ENCODE measurements around the gene WFDC9.
"Not testable (repeated sequence)": the region's sequence is repeated elsewhere in the genome, so short reads cannot be mapped to it uniquely, and the experiment has no call there.

Gene WFDC9

GRCh38 chr20:45589725-45590124 lies 41.4 kb downstream of the WFDC9 start:
- no peak for DNase-seq

GRCh38 chr20:45588800-45589199 lies 42.3 kb downstream of the WFDC9 start:
- no peak for DNase-seq

DNA sequence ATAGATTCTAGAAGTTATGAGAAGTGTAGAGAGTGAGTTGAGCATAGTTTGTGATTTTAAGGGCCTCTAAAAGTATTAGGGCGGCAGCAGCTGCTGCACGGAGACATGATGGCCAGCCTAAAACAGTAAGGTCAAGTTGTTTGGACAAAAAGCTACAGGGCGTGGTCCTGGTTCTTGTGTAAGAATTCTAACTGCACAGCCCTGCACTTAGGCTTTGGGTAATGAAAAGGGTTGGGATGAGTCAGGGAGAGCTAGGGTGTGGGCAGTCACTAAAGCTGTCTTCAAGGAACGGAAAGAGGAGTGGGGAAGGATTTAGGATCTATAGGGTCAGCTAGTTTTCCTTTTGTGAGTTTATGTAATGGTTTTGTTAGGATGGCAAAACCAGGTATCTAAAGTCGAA lies 45.1 kb downstream of the WFDC9 start:
- not testable (repeated sequence) for DNase-seq

DNA sequence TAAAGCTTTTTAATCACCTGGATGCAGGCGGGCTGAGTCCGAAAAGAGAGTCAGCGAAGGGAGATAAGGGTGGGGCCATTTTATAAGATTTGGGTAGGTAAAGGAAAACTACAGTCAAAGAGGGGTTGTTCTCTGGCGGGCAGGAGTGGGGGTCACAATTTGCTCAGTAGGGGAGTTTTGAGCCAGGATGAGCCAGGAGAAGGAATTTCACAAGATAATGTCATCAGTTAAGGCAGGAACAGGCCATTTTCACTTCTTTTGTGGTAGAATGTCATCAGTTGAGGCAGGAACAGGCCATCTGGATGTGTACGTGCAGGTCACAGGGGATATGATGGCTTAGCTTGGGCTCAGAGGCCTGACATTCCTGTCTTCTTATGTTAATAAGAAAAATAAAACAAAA lies 46.8 kb downstream of the WFDC9 start:
- DNase-seq: not testable (repeated sequence)

- DNase-seq: no peak
These were observed 47.6 kb downstream of the WFDC9 start for GRCh38 chr20:45583502-45583901.

GRCh38 chr20:45581702-45582101 lies 49.4 kb downstream of the WFDC9 start:
- DNase-seq: no peak

GRCh38 chr20:45579184-45579583 lies 51.9 kb downstream of the WFDC9 start, which contains the start of gene WFDC8:
Gene WFDC8 (minus strand): TSS chr20:45579284. CDS start chr20:45579247, 37 bp downstream.
- no peak for DNase-seq

DNA sequence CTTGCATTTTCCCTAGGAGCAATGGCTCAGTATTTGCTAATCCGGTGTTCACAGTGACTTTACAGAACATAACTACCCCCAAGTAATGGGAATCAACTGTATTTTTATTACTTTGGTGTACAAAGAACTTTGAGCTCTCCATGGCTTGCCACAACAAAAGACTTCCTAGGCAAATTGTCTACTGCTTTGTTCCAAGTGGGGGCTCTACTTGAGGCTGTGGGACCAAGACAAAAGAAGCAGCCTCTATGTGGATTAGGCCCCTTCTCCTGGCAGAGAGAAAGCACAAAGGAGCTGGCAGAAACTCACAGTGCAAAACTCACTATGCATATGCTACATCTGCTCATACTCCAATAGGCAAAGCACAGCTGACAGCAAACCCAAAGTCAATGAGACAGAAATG lies 52.9 kb downstream of the WFDC9 start:
- DNase-seq: no peak

DNA sequence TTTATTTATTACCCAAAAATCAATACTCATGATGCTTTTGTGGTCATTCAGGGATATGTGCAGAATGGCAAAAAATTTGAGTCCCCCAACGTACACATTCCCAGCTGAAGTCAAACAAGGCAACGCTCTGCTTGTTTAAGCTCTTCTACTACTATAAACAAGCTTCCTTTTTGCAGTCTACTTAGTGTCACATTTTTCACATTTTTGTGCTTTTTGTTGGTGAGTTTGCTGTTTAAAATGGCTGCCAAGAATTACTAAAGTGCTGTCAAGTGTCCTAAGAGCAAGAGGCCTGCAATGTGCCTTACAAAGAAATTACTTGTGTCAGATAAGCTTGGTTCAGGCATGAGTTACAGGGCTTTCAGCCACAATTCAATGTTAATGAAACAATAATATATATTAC lies 54.1 kb downstream of the WFDC9 start:
- no peak for DNase-seq

DNA sequence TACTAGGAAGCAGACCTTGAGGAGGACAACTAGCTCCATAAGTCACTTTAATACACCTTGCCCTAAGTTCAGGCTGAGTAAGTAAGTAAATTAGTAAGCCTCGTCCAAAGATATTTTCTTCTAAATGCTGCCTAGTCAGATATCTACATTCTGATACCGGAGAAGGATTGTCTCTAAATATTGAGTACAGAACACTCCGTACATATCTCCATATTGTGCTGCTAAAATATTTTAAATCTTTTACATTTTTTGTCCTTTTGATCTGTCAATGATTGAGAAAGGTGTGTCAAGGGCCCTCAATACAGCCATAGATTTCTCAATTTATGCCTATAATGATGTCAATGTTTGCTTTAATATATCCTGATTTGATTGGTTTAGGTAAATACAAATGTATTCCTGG lies 55.2 kb downstream of the WFDC9 start:
- no peak for DNase-seq

DNA sequence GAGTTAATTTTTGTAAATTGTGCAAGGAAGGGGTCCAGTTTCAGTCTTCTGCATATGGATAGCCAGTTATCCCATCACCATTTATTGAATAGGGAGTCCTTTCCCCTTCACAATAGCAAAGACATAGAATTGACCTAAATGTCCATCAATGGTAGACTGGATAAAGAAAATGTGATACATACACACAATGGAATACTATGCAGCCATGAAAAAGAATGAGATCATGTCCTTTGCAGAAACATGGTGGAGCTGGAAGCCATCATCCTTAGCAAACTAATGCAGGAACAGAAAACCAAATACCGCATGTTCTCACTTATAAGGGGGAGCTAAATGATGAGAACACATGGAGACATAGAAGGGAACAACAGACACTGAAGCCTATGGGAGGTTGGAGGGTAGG lies 61.4 kb downstream of the WFDC9 start:
- not testable (repeated sequence) for DNase-seq

- DNase-seq: no peak
These were observed 66.3 kb downstream of the WFDC9 start for GRCh38 chr20:45564760-45565276.
